HL-60/S4 treated with retinoic acid at 250 ng/mL for 4 days and 3 days (cell line): ENCODE results near the gene UGT1A4.

Experiments used
- in situ Hi-C: fragments of 300-500 bp; cut with MboI; formaldehyde crosslinking; loops from 2 replicates; pipeline ENCODE4 v1.7.0; 2022; ENCODE audit warnings: low sequenced_read_pairs

Gene UGT1A4

GRCh38 chr2:233807966-233808935 is 89.7 kb downstream of the UGT1A4 start:
- in situ Hi-C loops, result no loop called here

GRCh38 chr2:233810385-233810784 is 91.8 kb downstream of the UGT1A4 start:
- in situ Hi-C loops, result no loop called here

GRCh38 chr2:233811087-233811486 is 92.6 kb downstream of the UGT1A4 start:
- in situ Hi-C loops, result no loop called here

GRCh38 chr2:233811732-233812131 is 93.2 kb downstream of the UGT1A4 start:
- in situ Hi-C loops, result no loop called here

- in situ Hi-C loops, result no loop called here
These were observed 94.9 kb downstream of the UGT1A4 start for GRCh38 chr2:233813236-233814055.

- in situ Hi-C loops, result no loop called here
These were observed 95.7 kb downstream of the UGT1A4 start for GRCh38 chr2:233814056-233814835.

GRCh38 chr2:233815861-233816260 is 97.3 kb downstream of the UGT1A4 start:
- in situ Hi-C loops, result no loop called here

GRCh38 chr2:233816334-233816733 is 97.8 kb downstream of the UGT1A4 start:
- in situ Hi-C loops, result no loop called here

- in situ Hi-C loops, result no loop called here
These were observed 98.2 kb downstream of the UGT1A4 start for GRCh38 chr2:233816771-233817170.

- in situ Hi-C loops, result no loop called here
These were observed 98.9 kb downstream of the UGT1A4 start for GRCh38 chr2:233817361-233817911.

- in situ Hi-C loops, result no loop called here
These were observed 99.6 kb downstream of the UGT1A4 start for GRCh38 chr2:233817995-233818638.

GRCh38 chr2:233818639-233819621 is 100.4 kb downstream of the UGT1A4 start:
- in situ Hi-C loops, result no loop called here

GRCh38 chr2:233819884-233820773 is 101.6 kb downstream of the UGT1A4 start:
- in situ Hi-C loops, result no loop called here

- in situ Hi-C loops, result no loop called here
These were observed 102.2 kb downstream of the UGT1A4 start for GRCh38 chr2:233820774-233821105.

- in situ Hi-C loops, result no loop called here
These were observed 102.7 kb downstream of the UGT1A4 start for GRCh38 chr2:233821196-233821595.

GRCh38 chr2:233821709-233822100 is 103.2 kb downstream of the UGT1A4 start:
- in situ Hi-C loops, result no loop called here

GRCh38 chr2:233822101-233822771 is 103.7 kb downstream of the UGT1A4 start:
- in situ Hi-C loops, result no loop called here
